ENCODE measurements around the gene SDHAF1.
"Not testable (repeated sequence)": the region's sequence is repeated elsewhere in the genome, so short reads cannot be mapped to it uniquely, and the experiment has no call there.

The SDHAF1 gene

GRCh38 chr19:36014012-36014924 is 19.3 kb downstream of the SDHAF1 start, which contains the start of gene ALKBH6:
Gene ALKBH6 (minus strand): TSS chr19:36014213. CDS start chr19:36013397, 816 bp downstream.
- DNase-seq (ENCODE audit: low read depth in 1 of 2, low spot score in 1 of 2): peak; percentile 99

- no peak for DNase-seq (ENCODE audit: low read depth in 1 of 2, low spot score in 1 of 2)
Observed at GRCh38 chr19:36019061-36019670, 24.2 kb downstream of the SDHAF1 start.

- DNase-seq (ENCODE audit: low read depth in 1 of 2, low spot score in 1 of 2): no peak
Observed at GRCh38 chr19:36023432-36023831, 28.4 kb downstream of the SDHAF1 start.

GRCh38 chr19:36025541-36025940 is 30.6 kb downstream of the SDHAF1 start:
- DNase-seq (ENCODE audit: low read depth in 1 of 2, low spot score in 1 of 2): no peak

GRCh38 chr19:36026091-36026876 is 31.3 kb downstream of the SDHAF1 start:
- DNase-seq (ENCODE audit: low read depth in 1 of 2, low spot score in 1 of 2): no peak

- DNase-seq (ENCODE audit: low read depth in 1 of 2, low spot score in 1 of 2): no peak
Observed at GRCh38 chr19:36027696-36028095, 32.7 kb downstream of the SDHAF1 start.

GRCh38 chr19:36028313-36029041 is 33.5 kb downstream of the SDHAF1 start:
- DNase-seq (ENCODE audit: low read depth in 1 of 2, low spot score in 1 of 2): no peak

- no peak for DNase-seq (ENCODE audit: low read depth in 1 of 2, low spot score in 1 of 2)
Observed at GRCh38 chr19:36030264-36031148, 35.5 kb downstream of the SDHAF1 start.

GRCh38 chr19:36031308-36031707 is 36.3 kb downstream of the SDHAF1 start:
- DNase-seq (ENCODE audit: low read depth in 1 of 2, low spot score in 1 of 2): no peak

GRCh38 chr19:36032251-36033104 is 37.5 kb downstream of the SDHAF1 start, which contains the start of gene CLIP3:
Gene CLIP3 (minus strand): TSS chr19:36032873. CDS start chr19:36032357, 516 bp downstream.
- no peak for DNase-seq (ENCODE audit: low read depth in 1 of 2, low spot score in 1 of 2)

GRCh38 chr19:36040495-36040894 is 45.5 kb downstream of the SDHAF1 start:
- DNase-seq (ENCODE audit: low read depth in 1 of 2, low spot score in 1 of 2): no peak

GRCh38 chr19:36041092-36041491 is 46.1 kb downstream of the SDHAF1 start:
- not testable (repeated sequence) for DNase-seq (ENCODE audit: low read depth in 1 of 2, low spot score in 1 of 2)

- DNase-seq (ENCODE audit: low read depth in 1 of 2, low spot score in 1 of 2): no peak
Observed at GRCh38 chr19:36041831-36042230, 46.8 kb downstream of the SDHAF1 start.

GRCh38 chr19:36043952-36044351 is 49.0 kb downstream of the SDHAF1 start:
- no peak for DNase-seq (ENCODE audit: low read depth in 1 of 2, low spot score in 1 of 2)
